C4-2B (cell line): ENCODE data around the gene TRIM8.

Experiments used
- CTCF ChIP-seq: fragments of 450-650 bp; conservative IDR thresholded peaks from 2 replicates; pipeline ENCODE4 v1.5.1; 2017; ENCODE audit warnings: mild to moderate bottlenecking
- ZFX ChIP-seq: fragments of 450-650 bp; IDR thresholded peaks from 2 replicates; pipeline ENCODE4 v1.6.1; 2017

GRCh38 chr10:102616066-102616770, 28.1 kb upstream of the TRIM8 start:
- TF ChIP-seq CTCF (no peak), ZFX (no peak)
